ENCODE measurements around the gene CBFB. TPM values are rescaled to one million over a fixed set of nuclear protein-coding genes. Genes with fewer than 3 reads are reported as not detected.

Gene CBFB
- total and polyA plus RNA-seq, 2 of the 4 experiments (the other 2 are of a cell fraction): 44.2 to 48.0 TPM

GRCh38 chr16:67014634-67015312 is 14.2 kb upstream of the CBFB start (continued):
- TF ChIP-seq USF2 (IDR thresholded peaks at IDR 0.05; ENCODE audit: low read depth, low read length) (no peak), CEBPB (IDR thresholded peaks at IDR 0.05; ENCODE audit: low read depth, low read length) (no peak)

GRCh38 chr16:67015313-67015731 is 13.6 kb upstream of the CBFB start:
- intact Hi-C loops (cut with micrococcal nuclease): loop anchor here (10.0 kb wide), 1 partner anchor 169 kb away; the partner anchor contains the start of gene MATCAP1

More at GRCh38 chr16:67015313-67015731, 13.6 kb upstream of the CBFB start:
- Histone ChIP-seq H3K14ac (replicated peaks; ENCODE audit: low read depth, low read length) (no peak overlapping the region), H3K18ac (ENCODE audit: low read depth, low read length) (no peak overlapping the region), H2BK15ac (ENCODE audit: low read depth, low read length) (no peak overlapping the region), H3K4me2 (ENCODE audit: low read depth, low read length) (no peak overlapping the region), H2BK120ac (ENCODE audit: low read depth, low read length) (no peak overlapping the region), H3K56ac (ENCODE audit: extremely low read depth, insufficient read depth, low read length) (no peak overlapping the region), H4K8ac (ENCODE audit: low read depth in 2 of 2, low read length in 2 of 2) (no peak overlapping the region), H2BK20ac (ENCODE audit: low read depth, low read length) (no peak overlapping the region), H3K9me1 (ENCODE audit: insufficient read depth, low read length) (no peaks in the 10 kb centered on the region), H2AK9ac (replicated peaks; ENCODE audit: low read depth, low read length, poor library complexity) (no peak overlapping the region), H3K23ac (ENCODE audit: low read depth, low read length) (no peak overlapping the region), H4K5ac (ENCODE audit: low read depth, low read length) (no peak overlapping the region), H4K91ac (ENCODE audit: insufficient read depth, low read depth, low read length) (no peak overlapping the region), H3K4ac (ENCODE audit: low read depth, low read length) (no peak overlapping the region), H3K36me3 (ENCODE audit: control insufficient read depth, insufficient read depth, low read length) (no peaks in the 10 kb centered on the region), H2BK5ac (ENCODE audit: low read depth, low read length, poor library complexity, severe bottlenecking) (no peak overlapping the region), H2AFZ (replicated peaks; ENCODE audit: low read length, poor library complexity) (no peak overlapping the region), H2AK5ac (ENCODE audit: low read depth, low read length) (no peak overlapping the region), H3K4me1 (ENCODE audit: control insufficient read depth, insufficient read depth, low read length) (peaks cover 4% of the 10 kb centered on the region; the same call in 1 of the 2 replicates), H3K9me3 (ENCODE audit: control insufficient read depth, insufficient read depth, low read length) (no peaks in the 10 kb centered on the region), H3K9ac (ENCODE audit: low read depth, low read length) (no peak overlapping the region), H4K20me1 (ENCODE audit: insufficient read depth, low read length) (no peaks in the 10 kb centered on the region), H3K4me3 (ENCODE audit: insufficient read depth, low read depth, low read length) (no peak overlapping the region), H3K27me3 (ENCODE audit: control insufficient read depth, insufficient read depth, low read length) (peaks cover 2% of the 10 kb centered on the region; the same call in 1 of the 2 replicates), H3K79me1 (ENCODE audit: low read depth in 1 of 2, low read length in 2 of 2) (no peaks in the 10 kb centered on the region), H3K27ac (ENCODE audit: insufficient read depth, low read length) (no peak overlapping the region)
- in situ Hi-C loops (cut with MboI; ENCODE audit: low sequenced_read_pairs): no loop called here
- DNase-seq (no peak), ATAC-seq (ENCODE audit: low read depth) (no peak)
- no peak for TF ChIP-seq NFE2L2 (IDR thresholded peaks at IDR 0.05; ENCODE audit: low read depth, low read length)
- TF ChIP-seq CEBPB (IDR thresholded peaks at IDR 0.05; ENCODE audit: low read depth, low read length): no peak
- no peak for TF ChIP-seq FOS (IDR thresholded peaks at IDR 0.05; ENCODE audit: low read depth, low read length)
- no peak for TF ChIP-seq RFX5 (IDR thresholded peaks at IDR 0.05; ENCODE audit: low read depth, low read length)
- TF ChIP-seq CTCF (conservative IDR thresholded peaks at IDR 0.05; ENCODE audit: low read depth, low read length): no peak
- no peak for TF ChIP-seq SMC3 (IDR thresholded peaks at IDR 0.05; ENCODE audit: low read depth, low read length)
- no peak for TF ChIP-seq MAZ (IDR thresholded peaks at IDR 0.05; ENCODE audit: borderline replicate concordance, low read depth, low read length)
- TF ChIP-seq MAFK (IDR thresholded peaks at IDR 0.05; ENCODE audit: low read depth, low read length): no peak
- TF ChIP-seq CHD1 (IDR thresholded peaks at IDR 0.05; ENCODE audit: low read depth, low read length): no peak
- no peak for TF ChIP-seq BHLHE40 (IDR thresholded peaks at IDR 0.05; ENCODE audit: low read depth, low read length)
- TF ChIP-seq RAD21 (IDR thresholded peaks at IDR 0.05; ENCODE audit: low read length): no peak
- no peak for TF ChIP-seq USF2 (IDR thresholded peaks at IDR 0.05; ENCODE audit: low read depth, low read length)
- TF ChIP-seq RCOR1 (IDR thresholded peaks at IDR 0.05; ENCODE audit: insufficient replicate concordance, low read length): no peak
- ChIA-PET CTCF (no interaction called here), POLR2A (ENCODE audit: unreplicated experiment) (no interaction called here)
- dilution Hi-C loops (cut with HindIII; ENCODE audit: low sequenced_read_pairs, unreplicated experiment): no loop called here
- no TSS peak for BruUV-seq (replicated peaks)
- WGBS, 2 experiments (ENCODE audit: extremely low coverage in 2 of 2, insufficient read length in 1 of 2): 97% methylated on average over 6 of the region's 9 CpGs; no CpG with 5 or more reads in 1 of the 2 experiments

All from IMR-90 (cell line).